Amygdala (tissue), 56 donors: ENCODE data around the gene IMPDH1.
A peak's percentile ranks its signal among the peaks of the same experiment; 100 is the strongest.

Source experiments
- DNase-seq, 56 donors: peaks; one replicate each; lab custom pipeline; 2025; lab: John Stamatoyannopoulos, UW

Gene IMPDH1

DNA sequence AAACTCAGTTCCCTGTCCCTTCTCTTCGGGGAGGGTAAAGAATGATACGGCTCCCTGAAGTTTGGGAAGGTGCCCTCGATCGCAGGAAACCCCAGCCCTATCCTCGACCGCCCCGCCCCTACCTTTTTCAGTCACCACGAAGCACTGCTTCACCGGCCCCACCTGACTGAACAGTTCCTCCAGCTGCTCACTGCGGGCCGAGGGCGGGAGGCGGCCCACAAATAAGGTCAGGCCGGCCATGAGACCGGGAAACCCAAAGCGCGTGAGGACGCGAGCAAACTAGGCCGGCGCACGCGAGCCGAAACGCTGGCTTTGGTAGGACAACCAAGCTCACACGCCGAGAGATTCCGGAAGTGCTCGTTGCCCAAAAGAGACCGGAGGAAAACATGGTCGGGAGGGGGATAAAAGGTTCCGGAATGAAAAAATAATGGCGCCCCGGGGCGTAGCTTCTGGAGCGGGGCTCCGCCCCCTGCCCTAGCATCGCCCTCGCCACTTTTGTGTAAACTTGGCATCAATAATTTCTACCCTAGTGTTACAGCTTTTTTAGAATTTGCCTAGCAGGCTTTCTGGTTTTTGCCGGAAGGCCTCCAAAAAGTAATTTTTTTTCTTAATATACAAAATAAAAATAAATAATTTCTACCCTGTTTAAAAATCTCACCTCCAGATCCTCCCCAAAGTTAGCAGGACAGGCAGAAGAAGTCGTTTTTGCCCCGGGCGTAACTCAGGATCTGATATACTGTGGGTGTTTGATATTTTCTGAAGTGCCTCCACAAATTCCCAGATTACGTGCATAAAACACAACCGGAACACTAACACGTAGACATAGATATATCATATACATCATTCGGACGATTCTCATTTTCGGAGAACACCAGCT is 66.0 kb downstream of the IMPDH1 start, which contains the start of gene RBM28:
TSS of gene RBM28 (minus strand) at position 355 of the 877 bp plus-strand sequence. CDS start at position 240, 115 bp downstream.
- DNase-seq, result peak; percentile 36 to 88 (median 78)
